Endodermal cell (in vitro differentiated cells): ENCODE data around the gene TMEM18. TPM values are rescaled to one million over a fixed set of nuclear protein-coding genes. Genes with fewer than 3 reads are reported as not detected.

ENCODE experiments used
- DNase-seq: peaks from one replicate; pipeline ENCODE4 v3.0.0-alpha.2; 2017
- H3K27ac ChIP-seq: 2 replicates; pipeline ENCODE4 v1.5.1; 2013; ENCODE audit warnings: mild to moderate bottlenecking, low read depth, low read length, moderate library complexity
- H3K27me3 ChIP-seq: 2 replicates; pipeline ENCODE4 v1.6.1; 2013; ENCODE audit warnings: mild to moderate bottlenecking, low read length, moderate library complexity; ENCODE audit not compliant: insufficient read depth, control insufficient read depth, poor library complexity, severe bottlenecking
- H3K36me3 ChIP-seq: 2 replicates; pipeline ENCODE4 v1.7.0; 2013; ENCODE audit warnings: mild to moderate bottlenecking, low read length, moderate library complexity; ENCODE audit not compliant: control insufficient read depth, insufficient read depth
- H3K4me1 ChIP-seq: one replicate; pipeline ENCODE4 v1.7.0; 2013; ENCODE audit warnings: low read length; ENCODE audit not compliant: control insufficient read depth, insufficient read depth
- H3K4me3 ChIP-seq: 2 replicates; pipeline ENCODE4 v1.5.1; 2013; ENCODE audit warnings: mild to moderate bottlenecking, low read length, moderate library complexity
- H3K9ac ChIP-seq: 2 replicates; pipeline ENCODE4 v1.6.1; 2013; ENCODE audit warnings: mild to moderate bottlenecking, low read length, moderate library complexity; ENCODE audit not compliant: poor library complexity, severe bottlenecking; ENCODE audit errors: extremely low read depth
- H3K9me3 ChIP-seq: 2 replicates; pipeline ENCODE4 v1.6.1; 2013; ENCODE audit warnings: mild to moderate bottlenecking, low read length, moderate library complexity; ENCODE audit not compliant: control insufficient read depth
- H3K27ac Mint-ChIP-seq: 2 replicates; pipeline ENCODE4 v1.8.0; 2020; ENCODE audit warnings: mixed read lengths
- H3K27me3 Mint-ChIP-seq: 2 replicates; pipeline ENCODE4 v1.8.0; 2021; ENCODE audit warnings: mild to moderate bottlenecking, mixed read lengths; ENCODE audit not compliant: insufficient read depth
- H3K36me3 Mint-ChIP-seq: 2 replicates; pipeline ENCODE4 v1.8.0; 2020; ENCODE audit warnings: low read depth, mixed read lengths
- H3K4me1 Mint-ChIP-seq: 2 replicates; pipeline ENCODE4 v1.8.0; 2020; ENCODE audit warnings: mixed read lengths
- H3K4me3 Mint-ChIP-seq: 2 replicates; pipeline ENCODE4 v1.8.0; 2020; ENCODE audit warnings: mild to moderate bottlenecking, moderate library complexity, mixed read lengths
- H3K9me3 Mint-ChIP-seq: 2 replicates; pipeline ENCODE4 v1.8.0; 2020; ENCODE audit warnings: mild to moderate bottlenecking, mixed read lengths
- WGBS, 2 experiments: methylation state at CpG; one replicate each; pipeline versions ENCODE4 v1.1.5 to v1.1.7; 2013; ENCODE audit warnings: missing lambda C conversion rate in 2 of 2, mixed read lengths in 1 of 2; ENCODE audit not compliant: insufficient coverage in 1 of 2, insufficient read length in 1 of 2; 5-methylcytosine and 5-hydroxymethylcytosine counted together
- total RNA-seq, 2 donors: library from RNA; stranded (reverse); fragmentation: NEBNext Ultra II Directional in 1 of 2; extraction: Animal tissue kit (Norgen Biotek cat#: 25700) in 1 of 2; gene quantifications; 2 replicates in 1 of 2; 3 replicates in 1 of 2; pipeline ENCODE4 v1.2.1, GENCODE V29; 2021
- TF ChIP-seq, protein P1 (sequence below): fragments of 200-600 bp; sonication (generic); conservative IDR thresholded peaks from 2 replicates; pipeline ENCODE4 v1.5.0; 2021; ENCODE audit warnings: antibody characterized with exemption, mild to moderate bottlenecking

TMEM18 gene
- total RNA-seq, 2 donors from 2014 or later: 19.9 to 20.1 TPM

DNA sequence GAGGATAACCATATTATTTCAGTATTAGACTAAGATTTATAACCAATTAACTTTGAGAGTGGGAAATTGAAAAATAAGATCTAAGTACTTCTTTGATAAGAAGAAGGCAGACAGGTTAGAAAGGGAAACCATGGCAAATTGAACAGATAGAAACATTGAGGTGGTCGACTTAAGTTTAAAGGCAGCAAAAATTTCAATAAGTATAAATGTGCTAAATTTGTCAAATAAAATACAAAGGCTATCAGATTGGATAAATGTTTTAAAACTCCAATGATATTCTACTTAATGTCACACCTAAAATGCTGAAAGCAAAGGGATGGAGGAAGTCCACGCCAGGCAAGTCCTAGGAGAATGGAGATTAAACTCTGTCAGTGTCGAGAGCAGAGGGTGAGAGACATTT, 59.2 kb downstream of the TMEM18 start:
- TF ChIP-seq, protein P1, sequence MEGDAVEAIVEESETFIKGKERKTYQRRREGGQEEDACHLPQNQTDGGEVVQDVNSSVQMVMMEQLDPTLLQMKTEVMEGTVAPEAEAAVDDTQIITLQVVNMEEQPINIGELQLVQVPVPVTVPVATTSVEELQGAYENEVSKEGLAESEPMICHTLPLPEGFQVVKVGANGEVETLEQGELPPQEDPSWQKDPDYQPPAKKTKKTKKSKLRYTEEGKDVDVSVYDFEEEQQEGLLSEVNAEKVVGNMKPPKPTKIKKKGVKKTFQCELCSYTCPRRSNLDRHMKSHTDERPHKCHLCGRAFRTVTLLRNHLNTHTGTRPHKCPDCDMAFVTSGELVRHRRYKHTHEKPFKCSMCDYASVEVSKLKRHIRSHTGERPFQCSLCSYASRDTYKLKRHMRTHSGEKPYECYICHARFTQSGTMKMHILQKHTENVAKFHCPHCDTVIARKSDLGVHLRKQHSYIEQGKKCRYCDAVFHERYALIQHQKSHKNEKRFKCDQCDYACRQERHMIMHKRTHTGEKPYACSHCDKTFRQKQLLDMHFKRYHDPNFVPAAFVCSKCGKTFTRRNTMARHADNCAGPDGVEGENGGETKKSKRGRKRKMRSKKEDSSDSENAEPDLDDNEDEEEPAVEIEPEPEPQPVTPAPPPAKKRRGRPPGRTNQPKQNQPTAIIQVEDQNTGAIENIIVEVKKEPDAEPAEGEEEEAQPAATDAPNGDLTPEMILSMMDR: no peak
- Histone ChIP-seq H3K9me3 (no peaks in the 10 kb centered on the region), H3K4me3 (no peak overlapping the region), H3K4me1 (no peaks in the 10 kb centered on the region), H3K27ac (no peak overlapping the region), H3K36me3 (no peaks in the 10 kb centered on the region), H3K9ac (no peak overlapping the region), H3K27me3 (no peaks in the 10 kb centered on the region)
- 90 to 92% methylated on average over 2 to 3 of the region's 3 CpGs for WGBS, 2 experiments
- Mint-ChIP-seq H3K4me3 (no peak overlapping the region), H3K4me1 (no peaks in the 10 kb centered on the region), H3K27ac (no peak overlapping the region), H3K9me3 (no peaks in the 10 kb centered on the region), H3K36me3 (no peaks in the 10 kb centered on the region), H3K27me3 (no peaks in the 10 kb centered on the region)
- no peak for DNase-seq
